HG03571 (cell line): ENCODE results near the gene TAF11L13.
"Not testable (repeated sequence)": the region's sequence is repeated elsewhere in the genome, so short reads cannot be mapped to it uniquely, and the experiment has no call there.

ENCODE experiments used
- ATAC-seq: cut with Tn5 transposase; IDR thresholded peaks from one replicate; pipeline ENCODE4 v1.9.1; 2021; ENCODE audit not compliant: unreplicated experiment

TAF11L13 gene

DNA sequence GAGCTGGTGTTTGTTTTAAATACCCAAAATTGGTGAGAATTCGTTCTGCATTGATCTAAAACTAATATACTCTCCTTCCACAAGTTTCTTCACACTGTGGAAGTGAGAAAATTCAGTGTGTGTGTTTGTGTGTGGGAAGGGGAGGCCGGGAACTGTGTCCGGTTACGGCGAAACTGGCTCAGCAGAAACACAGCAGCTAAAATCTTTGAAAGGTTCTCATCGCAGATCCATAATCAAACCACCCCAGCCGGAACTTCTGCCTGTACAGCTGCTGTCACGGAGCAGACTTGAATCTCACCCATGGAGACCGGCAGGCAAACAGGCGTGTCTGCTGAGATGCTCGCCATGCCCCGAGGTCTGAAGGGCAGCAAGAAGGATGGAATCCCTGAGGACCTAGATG lies at the start of gene TAF11L13:
Gene TAF11L13, plus strand, starts transcription at position 301 of the 400 bp plus-strand sequence.
- ATAC-seq: not testable (repeated sequence)

DNA sequence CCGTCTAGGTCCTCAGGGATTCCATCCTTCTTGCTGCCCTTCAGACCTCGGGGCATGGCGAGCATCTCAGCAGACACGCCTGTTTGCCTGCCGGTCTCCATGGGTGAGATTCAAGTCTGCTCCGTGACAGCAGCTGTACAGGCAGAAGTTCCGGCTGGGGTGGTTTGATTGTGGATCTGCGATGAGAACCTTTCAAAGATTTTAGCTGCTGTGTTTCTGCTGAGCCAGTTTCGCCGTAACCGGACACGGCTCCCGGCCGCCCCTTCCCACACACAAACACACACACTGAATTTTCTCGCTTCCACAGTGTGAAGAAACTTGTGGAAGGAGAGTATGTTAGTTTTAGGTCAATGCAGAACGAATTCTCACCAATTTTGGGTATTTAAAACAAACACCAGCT lies 46.2 kb upstream of the TAF11L13 start, which contains the start of gene TAF11L7:
Gene TAF11L7, minus strand, starts transcription at position 101 of the 400 bp plus-strand sequence.
- not testable (repeated sequence) for ATAC-seq

DNA sequence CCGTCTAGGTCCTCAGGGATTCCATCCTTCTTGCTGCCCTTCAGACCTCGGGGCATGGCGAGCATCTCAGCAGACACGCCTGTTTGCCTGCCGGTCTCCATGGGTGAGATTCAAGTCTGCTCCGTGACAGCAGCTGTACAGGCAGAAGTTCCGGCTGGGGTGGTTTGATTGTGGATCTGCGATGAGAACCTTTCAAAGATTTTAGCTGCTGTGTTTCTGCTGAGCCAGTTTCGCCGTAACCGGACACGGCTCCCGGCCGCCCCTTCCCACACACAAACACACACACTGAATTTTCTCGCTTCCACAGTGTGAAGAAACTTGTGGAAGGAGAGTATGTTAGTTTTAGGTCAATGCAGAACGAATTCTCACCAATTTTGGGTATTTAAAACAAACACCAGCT lies 41.0 kb upstream of the TAF11L13 start, which contains the start of gene TAF11L8:
Gene TAF11L8, minus strand, starts transcription at position 101 of the 400 bp plus-strand sequence.
- not testable (repeated sequence) for ATAC-seq

DNA sequence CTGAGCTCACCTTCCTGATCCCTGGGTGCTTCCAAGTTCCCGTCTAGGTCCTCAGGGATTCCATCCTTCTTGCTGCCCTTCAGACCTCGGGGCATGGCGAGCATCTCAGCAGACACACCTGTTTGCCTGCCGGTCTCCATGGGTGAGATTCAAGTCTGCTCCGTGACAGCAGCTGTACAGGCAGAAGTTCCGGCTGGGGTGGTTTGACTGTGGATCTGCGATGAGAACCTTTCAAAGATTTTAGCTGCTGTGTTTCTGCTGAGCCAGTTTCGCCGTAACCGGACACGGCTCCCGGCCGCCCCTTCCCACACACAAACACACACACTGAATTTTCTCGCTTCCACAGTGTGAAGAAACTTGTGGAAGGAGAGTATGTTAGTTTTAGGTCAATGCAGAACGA lies 37.6 kb upstream of the TAF11L13 start, which contains the start of gene TAF11L9:
Gene TAF11L9, minus strand, starts transcription at position 140 of the 400 bp plus-strand sequence.
- not testable (repeated sequence) for ATAC-seq

DNA sequence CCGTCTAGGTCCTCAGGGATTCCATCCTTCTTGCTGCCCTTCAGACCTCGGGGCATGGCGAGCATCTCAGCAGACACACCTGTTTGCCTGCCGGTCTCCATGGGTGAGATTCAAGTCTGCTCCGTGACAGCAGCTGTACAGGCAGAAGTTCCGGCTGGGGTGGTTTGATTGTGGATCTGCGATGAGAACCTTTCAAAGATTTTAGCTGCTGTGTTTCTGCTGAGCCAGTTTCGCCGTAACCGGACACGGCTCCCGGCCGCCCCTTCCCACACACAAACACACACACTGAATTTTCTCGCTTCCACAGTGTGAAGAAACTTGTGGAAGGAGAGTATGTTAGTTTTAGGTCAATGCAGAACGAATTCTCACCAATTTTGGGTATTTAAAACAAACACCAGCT lies 34.2 kb upstream of the TAF11L13 start, which contains the start of gene TAF11L10:
Gene TAF11L10, minus strand, starts transcription at position 101 of the 400 bp plus-strand sequence.
- not testable (repeated sequence) for ATAC-seq

DNA sequence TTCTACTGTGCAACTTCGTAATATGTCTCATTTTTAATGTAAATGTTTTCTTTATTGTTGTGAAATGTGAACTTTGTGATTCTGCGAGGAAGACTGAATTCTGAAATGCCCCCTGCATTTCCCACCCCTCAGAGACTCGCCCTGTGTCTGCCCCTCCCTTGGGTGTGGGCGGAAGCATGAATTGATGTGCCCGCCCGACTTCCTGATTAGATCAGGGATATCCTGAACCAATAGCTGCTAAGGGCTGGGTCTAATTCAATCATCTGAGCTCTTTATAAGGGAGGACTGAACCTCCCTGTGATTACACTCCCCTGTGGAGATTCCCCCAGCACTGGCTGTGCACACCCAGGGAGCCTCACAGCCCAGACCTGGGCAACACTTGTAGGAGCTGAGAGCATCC lies 28.0 kb upstream of the TAF11L13 start, which contains the start of gene TAF11L11:
Gene TAF11L11, plus strand, starts transcription at position 304 of the 400 bp plus-strand sequence.
- not testable (repeated sequence) for ATAC-seq

DNA sequence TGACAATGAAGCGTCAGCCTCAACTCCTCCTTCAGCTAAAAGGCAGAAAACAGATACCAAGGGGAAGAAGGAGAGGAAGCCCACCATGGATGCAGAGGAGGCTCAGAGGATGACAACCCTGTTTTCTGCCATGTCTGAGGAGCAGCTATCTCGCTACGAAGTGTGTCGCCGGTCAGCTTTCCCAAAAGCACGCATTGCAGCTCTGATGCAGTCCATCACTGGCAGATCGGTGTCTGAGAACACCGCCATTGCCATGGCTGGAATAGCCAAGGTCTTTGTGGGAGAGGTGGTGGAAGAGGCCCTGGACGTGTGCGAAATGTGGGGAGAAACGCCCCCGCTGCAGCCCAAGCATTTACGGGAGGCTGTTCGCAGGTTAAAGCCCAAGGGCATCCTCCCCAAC lies 26.9 kb upstream of the TAF11L13 start:
- no peak for ATAC-seq

DNA sequence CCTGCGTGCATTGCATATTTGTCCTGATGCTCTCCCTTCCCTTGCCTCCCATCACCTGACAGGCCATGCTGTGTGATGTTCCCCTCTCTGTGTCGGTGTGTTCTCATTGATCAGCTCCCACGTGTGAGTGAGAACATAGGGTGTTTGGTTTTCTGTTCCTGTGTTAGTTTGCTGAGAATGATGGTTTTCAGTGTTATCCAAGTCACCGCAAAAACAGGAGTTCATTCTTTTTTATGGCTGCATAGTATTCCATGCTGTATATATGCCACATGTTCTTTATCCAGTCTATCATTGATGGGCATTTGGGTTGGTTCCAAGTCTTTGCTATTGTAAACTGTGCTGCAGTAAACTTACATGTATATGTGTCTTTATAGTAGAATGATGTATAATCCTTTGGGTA lies 24.4 kb upstream of the TAF11L13 start:
- not testable (repeated sequence) for ATAC-seq

DNA sequence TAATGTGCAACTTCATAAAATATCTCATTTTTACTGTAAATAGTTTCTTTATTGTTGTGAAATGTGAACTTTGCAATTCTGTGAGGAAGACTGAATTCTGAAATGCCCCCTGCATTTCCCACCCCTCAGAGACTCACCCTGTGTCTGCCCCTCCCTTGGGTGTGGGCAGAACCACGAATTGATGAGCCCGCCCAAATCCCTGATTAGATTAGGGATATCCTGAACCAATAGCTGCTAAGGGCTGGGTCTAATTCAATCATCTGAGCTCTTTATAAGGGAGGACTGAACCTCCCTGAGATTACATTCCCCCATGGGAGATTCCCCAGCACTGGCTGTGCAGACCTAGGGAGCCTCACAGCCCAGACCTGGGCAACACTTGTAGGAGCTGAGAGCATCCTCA lies 21.8 kb upstream of the TAF11L13 start, which contains the start of gene TAF11L12:
Gene TAF11L12, plus strand, starts transcription at position 301 of the 400 bp plus-strand sequence.
- ATAC-seq: not testable (repeated sequence)

DNA sequence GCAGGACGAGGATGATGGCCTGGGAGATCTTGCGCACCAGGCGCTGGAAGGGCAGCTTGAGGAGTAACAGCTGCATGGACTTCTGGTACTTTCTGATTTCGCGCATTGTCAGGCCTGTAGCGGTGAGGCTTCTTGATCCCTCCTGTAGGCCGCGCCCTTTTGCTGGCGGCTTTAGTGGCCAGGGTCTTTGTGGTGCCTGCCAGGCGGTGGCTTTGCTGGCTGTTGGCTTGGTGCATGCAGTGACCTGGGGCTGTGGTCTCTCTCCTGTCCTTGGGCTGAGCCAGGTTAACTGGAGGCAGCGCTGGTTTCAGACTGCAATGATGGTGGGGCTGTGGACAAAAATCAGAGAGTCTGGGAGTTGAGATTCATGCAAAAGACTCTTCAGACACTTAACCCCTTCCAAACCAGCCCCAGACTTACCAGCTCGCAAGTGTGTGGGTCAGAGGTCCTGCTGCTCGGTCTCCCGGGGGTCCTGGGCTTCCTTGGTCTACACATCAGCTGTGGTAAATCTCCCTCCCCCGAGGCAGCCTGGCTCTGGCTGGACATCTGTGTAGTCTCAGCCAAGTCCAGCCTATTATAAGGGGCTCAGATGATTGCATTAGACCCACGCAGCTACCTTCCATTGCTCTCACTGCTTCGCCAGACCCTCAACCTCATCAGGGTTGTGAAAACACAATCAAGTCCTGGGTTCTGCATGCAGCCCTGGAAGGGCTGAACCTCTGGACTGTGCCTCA lies 16.8 kb upstream of the TAF11L13 start:
- ATAC-seq: no peak

DNA sequence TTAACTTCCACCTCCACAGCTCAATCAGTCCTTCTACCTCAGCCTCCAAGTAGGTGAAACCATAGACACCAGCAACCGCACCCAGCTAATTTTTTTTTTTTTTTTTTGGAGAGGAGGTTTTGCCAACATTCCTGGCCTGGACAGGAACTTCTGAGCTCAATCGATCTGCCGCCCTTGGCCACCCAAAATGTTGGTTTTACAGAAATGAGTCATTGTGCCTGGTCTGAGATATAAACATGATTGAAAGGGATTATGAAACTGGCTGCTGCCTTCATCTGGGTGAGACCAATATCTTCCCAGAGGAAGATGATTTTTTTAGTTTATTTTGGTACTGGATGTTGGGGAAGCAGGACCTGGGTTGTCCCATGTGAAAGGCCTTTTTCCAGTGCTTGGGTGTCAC lies 12.5 kb upstream of the TAF11L13 start:
- ATAC-seq: no peak

DNA sequence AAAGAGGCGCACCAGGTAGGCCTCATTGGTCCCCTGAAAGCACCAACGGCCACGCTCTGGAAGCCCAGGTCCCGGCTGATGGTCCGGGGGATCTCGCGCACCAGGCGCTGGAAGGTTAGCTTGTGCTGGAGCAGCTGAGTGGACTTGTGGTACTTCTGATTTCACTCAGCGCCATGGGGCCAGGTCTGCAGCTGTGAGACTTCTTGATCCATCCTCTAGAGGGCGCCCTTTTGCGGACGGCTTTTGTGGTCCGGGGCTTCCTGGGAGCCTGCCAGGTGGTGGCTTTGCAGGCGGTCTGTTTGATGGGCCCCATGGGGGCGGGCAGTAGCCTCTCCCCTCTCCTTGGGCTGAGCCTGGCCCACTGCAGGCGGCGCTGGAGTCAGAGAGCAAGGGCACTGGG lies 11.3 kb upstream of the TAF11L13 start:
- ATAC-seq: no peak

DNA sequence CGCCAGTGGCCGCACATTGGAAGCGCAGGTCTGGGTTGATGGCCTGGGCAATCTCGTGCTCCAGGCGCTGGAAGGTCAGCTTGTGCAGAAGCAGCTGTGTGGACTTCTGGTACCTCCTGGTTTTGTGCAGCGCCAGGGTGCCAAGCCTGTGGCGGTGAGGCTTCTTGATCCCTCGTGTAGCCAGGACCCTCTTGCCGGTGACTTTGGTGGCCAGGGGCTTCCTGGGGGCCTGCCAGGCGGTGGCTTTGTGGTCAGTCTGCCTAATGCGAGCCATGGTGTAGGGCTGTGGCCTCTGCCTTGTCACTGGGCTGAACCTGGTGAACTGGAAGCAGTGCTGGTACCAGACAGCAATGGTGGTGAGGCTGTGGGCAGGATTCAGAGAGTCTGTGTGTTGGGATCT lies 6.2 kb upstream of the TAF11L13 start:
- ATAC-seq: no peak

DNA sequence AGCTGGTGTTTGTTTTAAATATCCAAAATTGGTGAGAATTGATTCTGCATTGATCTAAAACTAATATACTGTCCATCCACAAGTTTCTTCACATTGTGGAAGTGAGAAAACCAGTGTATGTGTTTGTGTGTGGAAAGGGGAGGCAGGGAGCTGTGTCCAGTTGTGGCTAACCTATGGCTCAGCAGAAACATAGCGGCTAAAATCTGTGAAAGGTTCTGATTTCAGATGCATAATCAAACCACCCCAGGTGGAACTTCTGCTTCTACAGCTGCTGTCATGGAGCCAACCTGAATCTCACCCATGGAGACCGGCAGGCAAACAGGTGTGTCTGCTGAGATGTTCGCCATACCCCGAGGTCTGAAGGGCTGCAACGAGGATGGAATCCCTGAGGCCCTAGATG lies 2.3 kb downstream of the TAF11L13 start, which contains the start of gene TAF11L14:
Gene TAF11L14, plus strand, starts transcription at position 301 of the 400 bp plus-strand sequence.
- ATAC-seq: no peak

DNA sequence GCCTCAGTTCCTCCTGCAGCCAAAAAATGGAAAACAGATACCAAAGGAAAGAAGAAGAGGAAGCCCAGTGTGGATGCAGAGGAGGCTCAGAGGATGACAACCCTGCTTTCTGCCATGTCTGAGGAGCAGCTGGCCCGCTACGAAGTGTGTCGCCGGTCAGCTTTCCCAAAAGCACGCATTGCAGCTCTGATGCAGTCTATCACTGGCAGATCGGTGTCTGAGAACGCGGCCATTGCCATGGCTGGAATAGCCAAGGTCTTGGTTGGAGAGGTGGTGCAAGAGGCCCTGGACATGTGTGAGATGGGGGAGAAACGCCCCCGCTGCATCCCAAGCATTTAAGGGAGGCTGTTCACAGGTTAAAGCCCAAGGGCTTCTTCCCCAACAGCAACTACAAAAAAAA lies 17.3 kb downstream of the TAF11L13 start:
- ATAC-seq: not testable (repeated sequence)

DNA sequence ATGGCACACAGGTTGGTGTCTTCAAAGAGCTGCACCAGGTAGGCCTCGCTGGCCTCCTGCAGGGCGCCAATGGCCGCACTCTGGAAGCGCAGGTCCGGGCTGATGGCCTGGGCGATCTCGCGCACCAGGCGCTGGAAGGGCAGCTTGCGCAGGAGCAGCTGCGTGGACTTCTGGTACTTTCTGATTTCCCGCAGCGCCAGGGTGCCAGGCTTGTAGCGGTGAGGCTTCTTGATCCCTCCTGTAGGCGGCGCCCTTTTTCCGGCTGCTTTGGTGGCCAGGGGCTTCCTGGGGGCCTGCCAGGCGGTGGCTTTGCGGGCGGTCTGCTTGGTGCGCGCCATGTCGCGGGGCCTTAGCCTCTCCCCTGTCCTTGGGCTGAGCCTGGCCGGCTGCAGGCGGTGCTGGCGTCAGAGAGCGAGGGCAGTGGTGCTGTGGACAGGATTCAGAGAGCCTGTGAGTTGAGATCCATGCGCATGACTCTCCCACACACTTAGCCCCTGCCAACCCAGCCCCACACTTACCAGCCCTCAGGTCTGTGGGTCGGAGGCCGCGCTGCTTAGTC lies 23.4 kb downstream of the TAF11L13 start:
- not testable (repeated sequence) for ATAC-seq

DNA sequence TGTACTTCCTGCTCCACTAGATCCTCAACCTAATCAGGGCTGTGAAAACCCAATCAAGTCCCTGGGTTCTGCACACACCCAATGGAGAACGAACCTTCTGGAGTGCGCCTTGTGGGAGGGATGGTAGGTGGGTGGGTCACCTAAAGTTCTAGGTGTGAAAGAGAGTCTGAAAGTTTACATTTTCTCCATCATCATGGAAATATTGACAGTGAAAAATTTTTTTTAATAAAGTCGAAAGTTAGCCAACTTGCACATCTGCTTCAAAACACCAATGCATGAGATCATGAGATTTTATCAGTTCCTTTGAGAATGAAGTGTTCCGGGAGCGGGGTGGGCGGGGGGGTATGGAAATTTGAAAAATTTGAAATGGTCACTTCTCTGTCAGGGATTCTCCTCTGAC lies 24.0 kb downstream of the TAF11L13 start:
- no peak for ATAC-seq

DNA sequence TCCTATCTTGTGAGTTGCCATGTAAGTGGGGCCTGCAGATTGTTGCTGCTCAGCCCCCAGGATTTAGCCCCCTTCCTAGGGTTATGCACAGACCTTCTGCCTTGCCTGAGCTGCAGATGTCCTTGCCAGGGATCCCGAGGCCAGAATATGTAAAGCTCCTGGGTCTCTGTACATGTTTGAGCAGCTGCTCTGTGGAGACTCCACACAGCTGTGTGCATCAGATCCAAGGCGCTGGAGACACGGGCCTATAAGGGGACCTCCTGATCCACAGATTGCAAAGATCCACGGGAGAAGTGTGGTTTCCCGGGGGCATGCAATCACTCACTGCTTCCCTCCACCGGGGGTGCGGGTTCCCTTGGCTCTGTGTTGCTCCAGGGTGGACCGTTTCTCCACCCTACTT lies 31.3 kb downstream of the TAF11L13 start:
- no peak for ATAC-seq

DNA sequence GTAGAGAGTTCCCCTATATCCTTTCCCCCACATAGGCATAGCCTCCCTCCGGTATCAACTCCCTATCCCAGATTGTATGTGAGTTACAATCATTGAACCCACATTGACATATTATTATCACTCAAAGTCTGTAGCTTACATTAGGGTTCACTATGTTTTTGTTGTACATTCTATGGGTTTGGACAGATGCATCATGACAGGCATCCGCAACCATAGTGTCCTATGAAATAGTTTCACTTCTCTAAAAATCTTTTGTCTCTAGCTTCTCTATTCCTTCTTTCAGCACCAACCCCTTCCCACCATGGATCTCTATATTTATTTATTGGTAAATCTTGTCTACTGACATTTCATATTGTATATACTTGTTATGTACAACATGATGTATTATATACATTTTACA lies 33.9 kb downstream of the TAF11L13 start:
- ATAC-seq: no peak

DNA sequence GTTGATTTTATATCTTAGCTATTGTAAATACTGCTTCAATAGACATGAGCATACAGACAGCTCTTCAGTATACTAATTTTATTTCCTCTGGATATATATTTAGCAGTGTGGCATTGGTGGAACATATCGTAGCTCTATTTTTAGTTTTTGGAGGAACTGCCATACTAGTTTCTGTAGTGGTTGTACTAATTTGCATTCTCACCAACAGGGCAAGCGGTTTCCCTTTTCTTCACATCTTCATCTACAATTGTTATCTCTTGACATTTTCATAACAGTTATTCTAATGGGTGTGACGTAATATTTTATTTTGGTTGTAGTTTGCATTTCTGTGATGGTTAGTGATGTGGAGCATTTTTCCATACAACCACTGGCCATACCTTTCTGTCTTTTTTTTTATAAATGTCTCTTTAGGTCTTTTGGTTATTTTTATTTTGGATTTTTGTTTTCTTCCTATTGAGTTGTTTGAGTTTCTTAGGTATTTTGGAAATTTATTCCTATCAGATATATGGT lies 34.9 kb downstream of the TAF11L13 start:
- ATAC-seq: no peak

DNA sequence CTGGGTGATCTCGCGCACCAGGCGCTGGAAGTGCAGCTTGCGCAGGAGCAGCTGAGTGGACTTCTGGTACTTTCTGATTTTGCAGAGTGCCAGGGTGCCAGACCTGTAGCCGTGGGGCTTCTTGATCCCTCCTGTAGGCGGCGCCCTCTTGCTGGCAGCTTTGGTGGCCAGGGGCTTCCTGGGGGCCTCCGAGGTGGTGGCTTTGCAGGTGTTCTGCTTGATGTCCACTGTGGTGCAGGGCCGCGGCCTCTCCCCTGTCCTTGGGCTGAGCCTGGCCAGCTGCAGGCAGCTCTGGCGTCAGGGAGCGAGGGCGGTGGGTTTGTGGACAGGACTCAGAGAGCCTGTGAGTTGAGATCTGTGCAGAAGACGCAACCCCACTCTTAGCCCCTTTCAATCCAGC lies 38.5 kb downstream of the TAF11L13 start:
- no peak for ATAC-seq
